AG09319 (cell line): ENCODE data around the gene TAC3.

Source experiments
- DNase-seq: peaks from one replicate; pipeline ENCODE4 v3.0.0-alpha.2; 2010; ENCODE audit warnings: low read depth; ENCODE audit errors: extremely low read depth
- TF ChIP-seq, protein P1 (sequence below): IDR thresholded peaks from 2 replicates; pipeline ENCODE4 v1.5.1; 2011; ENCODE audit warnings: low read depth, mild to moderate bottlenecking, inconsistent platforms, low read length, moderate library complexity

The TAC3 gene

DNA sequence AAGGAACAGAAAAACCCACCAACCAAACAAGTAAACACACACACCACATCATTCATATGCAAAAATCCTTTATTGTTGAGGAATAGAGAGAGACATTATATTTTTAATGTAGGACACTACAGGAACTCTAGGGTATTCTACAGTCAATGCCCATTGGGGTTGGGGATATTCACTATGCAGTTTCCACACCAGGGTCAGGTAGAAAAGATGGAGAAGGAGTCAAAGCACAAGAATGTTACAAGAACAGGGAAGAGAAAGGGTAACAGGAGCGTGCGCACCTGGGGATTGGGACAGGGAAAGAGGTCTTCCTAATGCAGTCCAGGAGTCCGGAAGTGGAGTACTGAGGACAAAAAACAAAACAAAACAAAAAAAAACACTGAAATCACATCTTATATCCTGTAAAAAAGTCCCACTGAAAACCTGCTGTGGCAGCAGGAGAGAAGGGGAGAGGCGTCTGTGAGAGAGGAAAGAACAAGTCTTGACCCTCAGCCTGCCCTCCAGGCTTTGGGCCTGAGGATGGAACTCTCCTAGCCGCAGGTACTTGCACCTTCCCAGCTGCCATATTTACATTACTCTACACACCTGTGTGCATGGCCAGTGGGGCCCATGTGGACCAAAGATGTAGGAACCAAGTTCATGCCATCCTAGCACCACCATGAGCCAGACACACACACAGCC lies 6.2 kb downstream of the TAC3 start:
- TF ChIP-seq, protein P1, sequence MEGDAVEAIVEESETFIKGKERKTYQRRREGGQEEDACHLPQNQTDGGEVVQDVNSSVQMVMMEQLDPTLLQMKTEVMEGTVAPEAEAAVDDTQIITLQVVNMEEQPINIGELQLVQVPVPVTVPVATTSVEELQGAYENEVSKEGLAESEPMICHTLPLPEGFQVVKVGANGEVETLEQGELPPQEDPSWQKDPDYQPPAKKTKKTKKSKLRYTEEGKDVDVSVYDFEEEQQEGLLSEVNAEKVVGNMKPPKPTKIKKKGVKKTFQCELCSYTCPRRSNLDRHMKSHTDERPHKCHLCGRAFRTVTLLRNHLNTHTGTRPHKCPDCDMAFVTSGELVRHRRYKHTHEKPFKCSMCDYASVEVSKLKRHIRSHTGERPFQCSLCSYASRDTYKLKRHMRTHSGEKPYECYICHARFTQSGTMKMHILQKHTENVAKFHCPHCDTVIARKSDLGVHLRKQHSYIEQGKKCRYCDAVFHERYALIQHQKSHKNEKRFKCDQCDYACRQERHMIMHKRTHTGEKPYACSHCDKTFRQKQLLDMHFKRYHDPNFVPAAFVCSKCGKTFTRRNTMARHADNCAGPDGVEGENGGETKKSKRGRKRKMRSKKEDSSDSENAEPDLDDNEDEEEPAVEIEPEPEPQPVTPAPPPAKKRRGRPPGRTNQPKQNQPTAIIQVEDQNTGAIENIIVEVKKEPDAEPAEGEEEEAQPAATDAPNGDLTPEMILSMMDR = no peak
- no peak for DNase-seq

DNA sequence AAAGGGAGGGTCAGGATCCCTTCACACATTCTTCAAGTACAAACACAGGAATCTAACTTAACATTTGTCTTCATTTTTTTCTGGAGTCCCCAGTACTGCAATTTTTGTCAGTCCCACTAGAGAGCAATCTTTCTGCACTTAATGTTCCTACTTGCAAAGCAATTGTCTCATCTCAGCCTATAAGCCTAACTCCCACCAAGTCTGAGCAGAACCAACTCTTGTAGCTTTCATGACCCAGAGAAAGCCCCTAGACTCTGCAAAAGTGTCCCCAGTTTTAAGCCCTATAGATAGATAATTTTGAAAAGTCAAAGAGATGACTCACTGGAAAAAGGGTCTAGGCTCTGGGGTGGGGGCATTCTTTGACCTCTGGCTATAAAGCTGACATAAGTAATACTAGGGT lies 8.2 kb downstream of the TAC3 start:
- TF ChIP-seq, protein P1 = peak; percentile 75
- peak; percentile 37 for DNase-seq

DNA sequence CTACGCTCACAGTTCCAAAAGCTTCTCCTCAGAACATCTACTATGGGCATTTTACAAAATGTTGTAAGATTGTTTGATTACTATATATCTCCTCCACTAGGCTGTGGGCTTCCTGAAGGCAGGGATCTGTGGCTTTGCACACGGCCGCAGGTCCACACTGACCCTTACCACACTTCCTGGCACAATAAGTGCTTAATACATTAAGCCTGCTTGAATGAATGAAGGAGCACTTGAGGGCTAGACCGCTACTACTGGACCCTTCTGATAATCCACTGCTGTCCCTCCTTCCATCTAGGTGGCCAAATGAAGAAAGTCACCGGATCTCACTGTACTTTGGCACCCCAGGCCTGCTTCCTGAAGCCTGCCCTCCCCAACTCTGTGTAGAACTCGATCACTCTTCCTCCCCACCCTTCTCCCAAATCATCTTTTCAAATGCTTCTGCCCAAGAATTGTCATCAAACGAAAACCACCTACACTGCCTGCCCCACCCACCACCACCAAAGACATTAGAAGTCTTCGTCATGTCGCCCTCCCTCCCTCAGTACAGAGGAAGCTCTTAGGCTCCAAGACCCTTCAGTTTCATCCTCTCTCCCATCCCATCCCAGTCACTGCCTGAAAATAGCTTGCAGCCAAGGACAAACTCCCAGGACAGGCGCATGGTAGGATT lies 9.4 kb downstream of the TAC3 start:
- no peak for DNase-seq
- TF ChIP-seq, protein P1 = no peak

DNA sequence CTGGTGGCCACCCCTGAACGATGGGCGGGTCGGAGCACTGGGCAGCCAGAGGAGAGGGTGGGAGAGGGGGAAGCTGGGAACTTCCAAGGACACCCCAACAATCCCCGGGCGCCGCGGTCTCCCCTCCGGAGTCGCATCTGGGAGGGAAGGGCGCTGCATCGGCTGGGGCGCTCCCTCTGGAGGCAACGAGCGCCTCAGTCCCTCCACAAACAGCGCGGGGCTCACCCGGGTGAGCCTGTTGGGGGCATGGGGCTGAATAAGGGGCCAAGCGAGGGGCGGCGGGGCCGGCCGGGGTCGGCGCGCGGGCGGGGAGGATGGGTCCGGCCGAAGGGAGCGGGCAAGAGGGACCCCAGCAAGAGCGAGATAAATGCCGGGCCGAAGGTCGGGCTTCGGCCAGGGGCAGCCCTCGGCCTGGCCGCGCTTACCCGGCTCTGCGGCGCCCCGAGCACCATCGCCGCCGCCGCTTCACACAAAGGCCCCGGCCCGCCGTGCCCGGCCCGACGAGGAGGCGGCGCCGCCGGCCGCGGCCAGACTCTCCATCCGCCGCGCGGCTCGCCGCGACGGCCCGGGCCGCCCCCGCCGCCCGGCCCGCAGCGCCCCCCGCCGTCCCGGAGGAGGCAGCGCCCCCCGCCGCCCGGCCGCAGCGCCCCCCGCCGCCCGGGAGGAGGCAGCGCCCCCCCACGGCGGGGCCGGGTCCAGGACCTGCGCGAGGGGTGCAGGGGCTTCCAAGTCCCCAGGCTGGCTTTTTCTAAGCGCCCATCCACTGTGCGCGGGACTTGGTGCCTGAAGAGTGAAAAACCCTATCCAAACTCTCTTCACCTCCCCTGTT lies 10.1 kb downstream of the TAC3 start, which contains the start of gene ZBTB39:
Gene ZBTB39 (minus strand): TSS at position 567 of the 829 bp plus-strand sequence. CDS start 1,629 bp downstream, outside the sequence.
- TF ChIP-seq, protein P1 = peak; percentile 38

DNA sequence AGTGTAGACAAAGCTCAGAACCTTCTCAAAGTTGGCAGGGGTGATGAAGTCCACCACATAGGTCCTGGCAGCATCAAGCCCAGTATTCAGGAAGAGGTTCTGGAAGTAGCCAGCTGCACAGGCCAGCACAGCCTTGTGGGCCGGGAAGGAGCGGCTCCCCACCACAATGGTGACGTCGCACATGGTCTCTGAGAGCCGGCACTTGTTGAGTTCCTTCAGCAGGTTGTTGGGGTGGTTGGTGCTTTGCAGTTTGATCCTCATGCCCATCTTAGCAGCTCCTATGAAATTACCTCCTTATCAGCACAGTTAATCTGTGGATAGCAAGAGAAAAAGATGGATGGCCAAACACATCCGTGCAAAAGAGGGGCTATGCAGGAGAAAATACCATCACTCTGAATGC lies 11.7 kb downstream of the TAC3 start:
- TF ChIP-seq, protein P1 = no peak
- no peak for DNase-seq

More for the DNA sequence above, 10.1 kb downstream of the TAC3 start, which contains the start of gene ZBTB39:
- no peak for DNase-seq

DNA sequence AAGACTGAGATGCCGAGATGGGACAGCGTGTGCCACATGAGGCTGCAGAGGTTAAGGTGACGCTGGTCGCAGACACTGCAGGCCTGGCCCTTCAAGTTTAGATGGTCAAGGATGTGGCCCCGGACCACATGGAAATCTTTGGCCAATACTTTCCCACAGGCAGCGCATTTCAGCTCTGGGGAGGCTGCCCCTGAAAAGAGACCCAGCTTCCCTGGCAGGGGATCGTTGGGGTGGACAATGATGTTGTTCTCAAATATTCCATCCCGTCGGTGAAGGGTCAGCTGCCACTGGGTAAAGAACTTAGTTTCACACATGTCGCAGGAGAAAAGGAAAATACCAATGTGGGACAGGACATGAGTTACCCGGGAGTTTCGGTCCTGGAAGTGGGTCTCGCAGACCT lies 12.9 kb downstream of the TAC3 start:
- DNase-seq = no peak
- TF ChIP-seq, protein P1 = no peak
